ENCODE measurements around the gene TOP3A. TPM values are rescaled to one million over a fixed set of nuclear protein-coding genes. Genes with fewer than 3 reads are reported as not detected.
A peak's percentile ranks its signal among the peaks of the same experiment; 100 is the strongest.

Gene TOP3A
- total RNA-seq, 2 donors from 2014 or later: 60.4 to 67.4 TPM

GRCh38 chr17:18252160-18252559 is 62.6 kb downstream of the TOP3A start:
- Mint-ChIP-seq H3K36me3 (ENCODE audit: low read depth) (peaks cover 72% of the 10 kb centered on the region), H3K27ac (no peak overlapping the region), H3K4me1 (peaks cover 4% of the 10 kb centered on the region), H3K9me3 (no peaks in the 10 kb centered on the region), H3K4me3 (no peak overlapping the region), H3K27me3 (ENCODE audit: insufficient read depth) (no peaks in the 10 kb centered on the region)
- Histone ChIP-seq H3K27me3 (ENCODE audit: control insufficient read depth, insufficient read depth, low read length, poor library complexity, severe bottlenecking) (no peaks in the 10 kb centered on the region), H3K4me3 (ENCODE audit: low read length) (no peak overlapping the region), H3K36me3 (ENCODE audit: control insufficient read depth, insufficient read depth, low read length) (peaks cover 92% of the 10 kb centered on the region), H3K4me1 (ENCODE audit: control insufficient read depth, insufficient read depth, low read length) (peaks cover 5% of the 10 kb centered on the region), H3K27ac (ENCODE audit: low read depth, low read length) (no peak overlapping the region), H3K9ac (ENCODE audit: extremely low read depth, low read length, poor library complexity, severe bottlenecking) (no peak overlapping the region), H3K9me3 (ENCODE audit: control insufficient read depth, low read length) (no peaks in the 10 kb centered on the region)
- WGBS, 2 experiments (ENCODE audit: insufficient coverage in 1 of 2, insufficient read length in 1 of 2): 94 to 100% methylated on average over 3 to 5 of the region's 5 CpGs
- TF ChIP-seq CTCF (conservative IDR thresholded peaks at IDR 0.05): no peak
- DNase-seq: no peak

GRCh38 chr17:18251204-18251603 is 63.6 kb downstream of the TOP3A start:
- Mint-ChIP-seq H3K27me3 (ENCODE audit: insufficient read depth) (no peaks in the 10 kb centered on the region), H3K36me3 (ENCODE audit: low read depth) (peaks cover 74% of the 10 kb centered on the region), H3K4me3 (no peak overlapping the region), H3K4me1 (peaks cover 6% of the 10 kb centered on the region), H3K27ac (no peak overlapping the region), H3K9me3 (no peaks in the 10 kb centered on the region)
- 94 to 95% methylated on average over 14 to 15 of the region's 15 CpGs for WGBS, 2 experiments (ENCODE audit: insufficient coverage in 1 of 2, insufficient read length in 1 of 2)
- Histone ChIP-seq H3K4me1 (ENCODE audit: control insufficient read depth, insufficient read depth, low read length) (no peaks in the 10 kb centered on the region), H3K9me3 (ENCODE audit: control insufficient read depth, low read length) (no peaks in the 10 kb centered on the region), H3K4me3 (ENCODE audit: low read length) (no peak overlapping the region), H3K9ac (ENCODE audit: extremely low read depth, low read length, poor library complexity, severe bottlenecking) (no peak overlapping the region), H3K36me3 (ENCODE audit: control insufficient read depth, insufficient read depth, low read length) (peaks cover 92% of the 10 kb centered on the region), H3K27ac (ENCODE audit: low read depth, low read length) (no peak overlapping the region), H3K27me3 (ENCODE audit: control insufficient read depth, insufficient read depth, low read length, poor library complexity, severe bottlenecking) (no peaks in the 10 kb centered on the region)
- TF ChIP-seq CTCF (conservative IDR thresholded peaks at IDR 0.05): no peak
- DNase-seq: no peak

DNA sequence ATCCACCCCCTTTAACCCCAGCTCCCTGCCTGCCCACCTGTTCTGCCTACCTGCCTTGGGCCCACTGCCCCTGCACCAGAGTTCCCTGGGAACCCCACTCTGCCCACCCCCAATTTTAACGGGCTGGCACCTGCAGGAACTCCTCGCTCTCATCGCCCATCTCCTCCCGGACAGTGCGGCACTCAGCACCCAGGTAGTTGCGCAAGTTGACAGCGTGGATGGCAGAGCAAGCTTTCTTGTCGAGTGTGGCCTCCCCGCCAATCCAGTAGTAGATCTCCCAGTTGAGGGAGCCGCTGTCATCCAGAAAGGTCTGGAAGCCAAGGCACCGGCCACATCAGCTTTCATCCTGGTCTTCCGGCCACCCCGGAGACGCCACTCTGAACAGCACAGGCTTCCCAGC is 64.1 kb downstream of the TOP3A start:
- H3K9me3 Mint-ChIP-seq: no peaks in the 10 kb centered on the region
- H3K27ac ChIP-seq (ENCODE audit: low read depth, low read length): no peak overlapping the region
- H3K9ac ChIP-seq (ENCODE audit: extremely low read depth, low read length, poor library complexity, severe bottlenecking): no peak overlapping the region
- no peak for TF ChIP-seq CTCF (conservative IDR thresholded peaks at IDR 0.05)
- H3K4me1 ChIP-seq (ENCODE audit: control insufficient read depth, insufficient read depth, low read length): no peaks in the 10 kb centered on the region
- no peak for DNase-seq
- H3K36me3 Mint-ChIP-seq (ENCODE audit: low read depth): peaks cover 75% of the 10 kb centered on the region
- H3K36me3 ChIP-seq (ENCODE audit: control insufficient read depth, insufficient read depth, low read length): peaks cover 92% of the 10 kb centered on the region
- peak overlapping the region; percentile 72 for H3K27ac Mint-ChIP-seq
- no peak overlapping the region for H3K4me3 Mint-ChIP-seq
- H3K4me3 ChIP-seq (ENCODE audit: low read length): no peak overlapping the region
- no peaks in the 10 kb centered on the region for H3K9me3 ChIP-seq (ENCODE audit: control insufficient read depth, low read length)
- 96 to 100% methylated on average over 13 to 14 of the region's 14 CpGs for WGBS, 2 experiments (ENCODE audit: insufficient coverage in 1 of 2, insufficient read length in 1 of 2)
- peaks cover 6% of the 10 kb centered on the region for H3K4me1 Mint-ChIP-seq
- H3K27me3 ChIP-seq (ENCODE audit: control insufficient read depth, insufficient read depth, low read length, poor library complexity, severe bottlenecking): no peaks in the 10 kb centered on the region
- H3K27me3 Mint-ChIP-seq (ENCODE audit: insufficient read depth): no peaks in the 10 kb centered on the region

All from endodermal cell (in vitro differentiated cells).